ENCODE measurements around the gene KRT37. TPM values are rescaled to one million over a fixed set of nuclear protein-coding genes. Genes with fewer than 3 reads are reported as not detected.

Gene KRT37
- total RNA-seq, 1 donor from 2014 or later = not detected

GRCh38 chr17:41411072-41411840 lies 13.1 kb downstream of the KRT37 start:
- DNase-seq (ENCODE audit: low read depth, low spot score) = no peak
- H3K4me3 Mint-ChIP-seq = no peak overlapping the region
- H3K9me3 Mint-ChIP-seq = peaks cover 2% of the 10 kb centered on the region
- no peak overlapping the region for H3K27ac Mint-ChIP-seq (ENCODE audit: unreplicated experiment)
- H3K36me3 Mint-ChIP-seq (ENCODE audit: low read depth) = no peaks in the 10 kb centered on the region
- H3K4me1 Mint-ChIP-seq = peaks cover 38% of the 10 kb centered on the region
- TF ChIP-seq CTCF (conservative IDR thresholded peaks at IDR 0.05) = no peak
- no peaks in the 10 kb centered on the region for H3K27me3 Mint-ChIP-seq (ENCODE audit: low read depth)

GRCh38 chr17:41407226-41407625 lies 17.2 kb downstream of the KRT37 start:
- Mint-ChIP-seq H3K4me1 (peaks cover 46% of the 10 kb centered on the region), H3K4me3 (no peak overlapping the region), H3K9me3 (no peaks in the 10 kb centered on the region), H3K27me3 (ENCODE audit: low read depth) (no peaks in the 10 kb centered on the region), H3K27ac (ENCODE audit: unreplicated experiment) (no peak overlapping the region), H3K36me3 (ENCODE audit: low read depth) (no peaks in the 10 kb centered on the region)
- TF ChIP-seq CTCF (conservative IDR thresholded peaks at IDR 0.05) = no peak
- no peak for DNase-seq (ENCODE audit: low read depth, low spot score)

- TF ChIP-seq CTCF (conservative IDR thresholded peaks at IDR 0.05) = no peak
- Mint-ChIP-seq H3K36me3 (ENCODE audit: low read depth) (no peaks in the 10 kb centered on the region), H3K27ac (ENCODE audit: unreplicated experiment) (peak overlapping the region; percentile 36), H3K9me3 (no peaks in the 10 kb centered on the region), H3K27me3 (ENCODE audit: low read depth) (no peaks in the 10 kb centered on the region), H3K4me1 (peaks cover 43% of the 10 kb centered on the region), H3K4me3 (no peak overlapping the region)
- no peak for DNase-seq (ENCODE audit: low read depth, low spot score)
Observed at GRCh38 chr17:41406205-41406604, 18.2 kb downstream of the KRT37 start.

- H3K4me3 Mint-ChIP-seq = peak overlapping the region; percentile 17
- H3K27me3 Mint-ChIP-seq (ENCODE audit: low read depth) = no peaks in the 10 kb centered on the region
- H3K36me3 Mint-ChIP-seq (ENCODE audit: low read depth) = no peaks in the 10 kb centered on the region
- H3K4me1 Mint-ChIP-seq = peaks cover 45% of the 10 kb centered on the region
- TF ChIP-seq CTCF (conservative IDR thresholded peaks at IDR 0.05) = no peak
- no peaks in the 10 kb centered on the region for H3K9me3 Mint-ChIP-seq
- H3K27ac Mint-ChIP-seq (ENCODE audit: unreplicated experiment) = peak overlapping the region; percentile 41
- no peak for DNase-seq (ENCODE audit: low read depth, low spot score)
Observed at GRCh38 chr17:41404024-41404671, 20.2 kb downstream of the KRT37 start.

GRCh38 chr17:41403404-41404023 lies 20.9 kb downstream of the KRT37 start:
- peaks cover 45% of the 10 kb centered on the region for H3K4me1 Mint-ChIP-seq
- no peaks in the 10 kb centered on the region for H3K9me3 Mint-ChIP-seq
- H3K27me3 Mint-ChIP-seq (ENCODE audit: low read depth) = no peaks in the 10 kb centered on the region
- DNase-seq (ENCODE audit: low read depth, low spot score) = no peak
- peak overlapping the region; percentile 17 for H3K4me3 Mint-ChIP-seq
- no peak for TF ChIP-seq CTCF (conservative IDR thresholded peaks at IDR 0.05)
- peak overlapping the region; percentile 41 for H3K27ac Mint-ChIP-seq (ENCODE audit: unreplicated experiment)
- no peaks in the 10 kb centered on the region for H3K36me3 Mint-ChIP-seq (ENCODE audit: low read depth)

All from neural crest cell (in vitro differentiated cells).